Transverse colon (tissue), 4 donors: ENCODE data around the gene SOX10.

Experiments
- EP300 ChIP-seq: sonication (generic); formaldehyde crosslinking; IDR thresholded peaks from one replicate; pipeline ENCODE4 v1.6.1; 2017; ENCODE audit warnings: antibody characterized with exemption, low read depth
- POLR2A ChIP-seq: fragments of 450-650 bp; IDR thresholded peaks from one replicate; pipeline ENCODE4 v1.6.1; 2016; ENCODE audit warnings: antibody characterized with exemption, mild to moderate bottlenecking, moderate library complexity
- POLR2AphosphoS5 ChIP-seq, 3 donors: sonication (generic); formaldehyde crosslinking; IDR thresholded peaks; one replicate each; pipeline ENCODE4 v1.6.1; 2016; ENCODE audit warnings: antibody characterized with exemption in 3 of 3
- TF ChIP-seq, protein P1 (sequence below), 5 experiments: fragments of 200-600 bp in 3 of 5; fragments of 450-650 bp in 2 of 5; sonication (generic) in 3 of 5; IDR thresholded peaks; 1 replicate in 2 of 5; 2 replicates in 3 of 5; pipeline ENCODE4 v1.5.1; 2016 to 2017; ENCODE audit warnings: antibody characterized with exemption in 5 of 5, inconsistent platforms in 3 of 5, mild to moderate bottlenecking in 2 of 5, moderate library complexity in 1 of 5

DNA sequence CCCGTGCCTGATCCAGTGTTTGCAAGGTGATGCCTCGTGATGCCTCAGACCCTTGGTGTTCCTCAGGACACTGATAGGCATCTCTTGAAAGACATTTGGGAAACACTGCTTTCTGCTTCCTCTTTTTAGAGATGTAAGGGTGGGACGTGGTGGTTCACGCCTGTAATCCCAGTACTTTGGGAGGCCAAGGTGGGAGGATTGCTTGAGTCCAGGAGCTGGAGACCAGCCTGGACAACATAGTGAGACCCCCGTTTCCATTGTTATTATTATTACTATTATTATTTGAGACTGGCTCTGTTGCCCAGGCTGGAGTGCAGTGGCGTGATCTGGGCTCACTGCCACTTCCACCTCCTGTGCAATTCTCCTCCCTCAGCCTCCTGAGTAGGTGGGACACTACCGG lies 6.5 kb upstream of the SOX10 start:
- TF ChIP-seq, protein P1, sequence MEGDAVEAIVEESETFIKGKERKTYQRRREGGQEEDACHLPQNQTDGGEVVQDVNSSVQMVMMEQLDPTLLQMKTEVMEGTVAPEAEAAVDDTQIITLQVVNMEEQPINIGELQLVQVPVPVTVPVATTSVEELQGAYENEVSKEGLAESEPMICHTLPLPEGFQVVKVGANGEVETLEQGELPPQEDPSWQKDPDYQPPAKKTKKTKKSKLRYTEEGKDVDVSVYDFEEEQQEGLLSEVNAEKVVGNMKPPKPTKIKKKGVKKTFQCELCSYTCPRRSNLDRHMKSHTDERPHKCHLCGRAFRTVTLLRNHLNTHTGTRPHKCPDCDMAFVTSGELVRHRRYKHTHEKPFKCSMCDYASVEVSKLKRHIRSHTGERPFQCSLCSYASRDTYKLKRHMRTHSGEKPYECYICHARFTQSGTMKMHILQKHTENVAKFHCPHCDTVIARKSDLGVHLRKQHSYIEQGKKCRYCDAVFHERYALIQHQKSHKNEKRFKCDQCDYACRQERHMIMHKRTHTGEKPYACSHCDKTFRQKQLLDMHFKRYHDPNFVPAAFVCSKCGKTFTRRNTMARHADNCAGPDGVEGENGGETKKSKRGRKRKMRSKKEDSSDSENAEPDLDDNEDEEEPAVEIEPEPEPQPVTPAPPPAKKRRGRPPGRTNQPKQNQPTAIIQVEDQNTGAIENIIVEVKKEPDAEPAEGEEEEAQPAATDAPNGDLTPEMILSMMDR (IDR thresholded peaks at IDR 0.05), result no peak
- no peak for TF ChIP-seq EP300
- no peak for TF ChIP-seq POLR2AphosphoS5 (IDR thresholded peaks at IDR 0.05)
- no peak for TF ChIP-seq POLR2A
